H1 (cell line): Measurements from ENCODE around the gene RTKN. TPM values are rescaled to one million over a fixed set of nuclear protein-coding genes. Genes with fewer than 3 reads are reported as not detected.

Experiments used
- ATF2 ChIP-seq: IDR thresholded peaks from 2 replicates; pipeline ENCODE4 v1.6.1; 2012; ENCODE audit warnings: low read length, inconsistent platforms
- CEBPB ChIP-seq: IDR thresholded peaks from 2 replicates; pipeline ENCODE4 v1.6.1; 2012; ENCODE audit warnings: low read depth, low read length
- CHD7 ChIP-seq: fragments of 300-600 bp; sonication (generic); IDR thresholded peaks from 2 replicates; pipeline ENCODE4 v1.7.1; 2012; ENCODE audit warnings: low read length, moderate library complexity, mild to moderate bottlenecking, inconsistent platforms; ENCODE audit not compliant: insufficient replicate concordance
- JUN ChIP-seq: IDR thresholded peaks from 2 replicates; pipeline ENCODE4 v1.6.1; 2011; ENCODE audit warnings: low read depth, mild to moderate bottlenecking, improper control_type of control experiment, low read length
- KDM5A ChIP-seq: fragments of 200-600 bp; IDR thresholded peaks from 2 replicates; pipeline ENCODE4 v1.7.1; 2012; ENCODE audit warnings: mild to moderate bottlenecking, low read length, inconsistent platforms, mixed read lengths
- MAFK ChIP-seq: IDR thresholded peaks from 2 replicates; pipeline ENCODE4 v1.6.1; 2012; ENCODE audit warnings: low read depth, mild to moderate bottlenecking, improper control_type of control experiment, low read length
- POU5F1 ChIP-seq: IDR thresholded peaks from 2 replicates; pipeline ENCODE4 v1.6.1; 2011; ENCODE audit warnings: low read depth, mild to moderate bottlenecking, low read length, moderate library complexity
- SAP30 ChIP-seq: fragments of 300-600 bp; sonication (generic); IDR thresholded peaks from 2 replicates; pipeline ENCODE4 v1.7.1; 2012; ENCODE audit warnings: low read length, moderate library complexity, mild to moderate bottlenecking, inconsistent platforms; ENCODE audit not compliant: insufficient read depth, insufficient replicate concordance
- SIRT6 ChIP-seq: IDR thresholded peaks from one replicate; pipeline ENCODE4 v1.7.1; 2012; ENCODE audit warnings: low read length, inconsistent platforms
- TEAD4 ChIP-seq: IDR thresholded peaks from 2 replicates; pipeline ENCODE4 v1.6.1; 2012; ENCODE audit warnings: low read depth, low read length, inconsistent platforms, mixed read lengths
- YY1 ChIP-seq: IDR thresholded peaks from 2 replicates; pipeline ENCODE4 v1.6.1; 2011; ENCODE audit warnings: low read depth, mild to moderate bottlenecking, low read length
- polyA plus RNA-seq, 7 experiments: library from polyadenylated mRNA; depleted of rRNA in 3 of 7; stranded (reverse) in 5 of 7; unstranded in 2 of 7; fragments of >200 nt in 5 of 7; fragments of 200-250 nt in 2 of 7; gene quantifications; 1 replicate in 5 of 7; 2 replicates in 1 of 7; 4 replicates in 1 of 7; pipeline versions ENCODE4 v1.2.1 to v1.2.3, GENCODE V29; 2011 to 2013; ENCODE audit warnings: missing spikeins in 2 of 7, mixed read lengths in 2 of 7
- total RNA-seq: library from RNA; stranded (reverse); fragmentation: NEBNext Ultra II Directional; extraction: Animal tissue kit (Norgen Biotek cat#: 25700); gene quantifications from 2 replicates; pipeline ENCODE4 v1.2.1, GENCODE V29; 2021

The RTKN gene
- total and polyA plus RNA-seq, 2 of the 8 experiments (the other 6 are each of a cell fraction or from before 2014, with no cell fraction given): 40.2 to 54.1 TPM

- TF ChIP-seq CHD7: no peak
- TF ChIP-seq MAFK: no peak
- no peak for TF ChIP-seq CEBPB
- TF ChIP-seq SIRT6: no peak
- TF ChIP-seq POU5F1: no peak
- no peak for TF ChIP-seq TEAD4
- TF ChIP-seq YY1: no peak
- TF ChIP-seq ATF2: no peak
- no peak for TF ChIP-seq SAP30
- no peak for TF ChIP-seq JUN
- no peak for TF ChIP-seq KDM5A
Observed at GRCh38 chr2:74414441-74414840, 27.3 kb downstream of the RTKN start (continued).
